HG03095 (cell line): ENCODE measurements around the gene MAD1L1.

Experiments used
- ATAC-seq: cut with Tn5 transposase; IDR thresholded peaks from one replicate; pipeline ENCODE4 v1.9.1; 2021; ENCODE audit warnings: moderate library complexity; ENCODE audit not compliant: unreplicated experiment

MAD1L1 gene

DNA sequence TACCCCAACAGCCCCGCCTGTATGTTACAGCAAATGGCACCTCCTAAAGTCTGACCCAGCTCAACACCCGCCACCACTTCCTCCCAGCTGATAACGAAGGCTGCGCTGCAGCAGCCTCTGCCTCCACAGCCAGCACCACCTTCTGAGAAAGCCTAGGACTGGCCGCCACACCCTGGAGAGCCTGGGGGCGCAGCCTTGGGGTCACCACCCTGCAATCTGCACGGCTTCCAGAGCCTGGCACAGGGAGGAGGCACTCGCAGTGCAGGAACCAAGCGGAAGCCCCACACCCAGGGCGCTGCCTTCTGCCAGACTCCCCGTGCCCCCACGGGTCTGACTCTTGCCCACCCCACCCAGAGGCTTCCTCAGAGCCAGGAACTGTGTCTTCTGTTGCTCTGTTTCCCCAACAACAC is 112.5 kb downstream of the MAD1L1 start:
- ATAC-seq = no peak

GRCh38 chr7:2118630-2119190 is 114.0 kb downstream of the MAD1L1 start:
- no peak for ATAC-seq

DNA sequence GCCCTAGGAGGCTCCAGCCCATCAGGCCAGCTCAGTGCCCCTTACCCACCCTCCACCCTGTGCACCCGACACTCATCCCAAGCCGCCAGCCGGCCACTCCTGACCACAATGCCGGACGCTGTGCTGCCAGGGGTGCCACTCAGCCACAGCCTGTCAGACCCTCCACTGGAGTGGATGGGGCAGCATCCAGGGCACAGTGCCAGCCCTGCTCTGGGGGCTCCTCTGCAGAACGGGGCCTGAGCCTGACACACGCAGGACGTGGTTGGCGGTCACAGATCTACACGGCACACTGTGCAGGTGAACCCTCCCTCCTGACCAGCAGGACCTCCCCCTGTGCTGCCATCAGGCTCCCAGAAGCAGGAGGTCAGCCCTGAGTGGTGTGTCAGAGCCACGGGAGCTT is 114.7 kb downstream of the MAD1L1 start:
- ATAC-seq = no peak

DNA sequence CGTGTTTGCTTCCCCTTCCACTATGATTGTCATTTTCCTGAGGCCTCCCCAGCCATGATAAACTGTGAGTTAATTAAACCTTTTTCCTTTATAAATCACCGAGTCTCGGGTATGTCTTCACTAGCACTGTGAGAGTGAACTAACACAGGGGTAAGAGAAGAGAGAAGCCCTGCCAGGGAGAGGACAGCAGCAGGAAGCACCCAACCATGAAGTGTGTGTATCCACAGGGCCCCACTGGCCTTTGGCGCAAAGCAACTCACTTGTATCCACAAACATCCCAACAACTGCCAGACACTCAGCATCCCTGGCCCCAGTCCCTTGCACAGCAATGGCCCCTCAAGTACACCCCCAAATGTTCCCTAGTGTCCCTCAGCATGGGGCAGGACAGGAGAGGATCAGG is 115.1 kb downstream of the MAD1L1 start:
- no peak for ATAC-seq

DNA sequence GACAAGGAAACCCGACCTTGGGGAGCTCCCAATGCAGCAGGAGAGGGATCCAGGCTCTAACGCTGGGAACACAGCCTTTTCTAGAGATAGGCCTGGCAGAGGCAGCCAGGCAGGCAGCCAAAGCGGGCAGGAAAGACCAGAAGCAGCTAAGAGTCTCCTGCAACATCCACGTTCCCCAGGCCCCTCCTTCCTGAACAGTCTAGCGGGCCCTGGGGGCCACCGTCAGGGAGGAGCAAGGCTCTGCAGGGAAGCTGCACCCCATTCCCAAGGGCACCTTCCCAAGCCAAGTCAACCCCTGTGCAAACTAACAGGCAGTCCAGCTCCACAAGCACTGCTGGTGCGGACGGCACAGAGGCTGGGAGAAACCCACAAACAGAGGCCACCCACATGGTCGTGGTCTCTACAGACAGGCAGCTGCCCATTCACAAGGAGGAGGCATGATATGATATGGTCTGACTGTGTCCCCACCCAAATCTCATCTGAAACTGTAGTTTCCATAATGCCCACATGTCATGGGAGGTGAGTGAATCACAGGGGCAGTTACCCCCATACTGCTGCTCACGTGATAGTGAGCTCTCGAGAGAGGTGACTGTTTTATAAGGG is 115.7 kb downstream of the MAD1L1 start:
- ATAC-seq = no peak

- ATAC-seq = no peak
Observed at GRCh38 chr7:2116448-2116810, 116.3 kb downstream of the MAD1L1 start.

GRCh38 chr7:2115760-2116447 is 116.8 kb downstream of the MAD1L1 start:
- no peak for ATAC-seq

- ATAC-seq = no peak
Observed at GRCh38 chr7:2114926-2115759, 117.6 kb downstream of the MAD1L1 start.

- ATAC-seq = no peak
Observed at GRCh38 chr7:2114052-2114451, 118.7 kb downstream of the MAD1L1 start.

GRCh38 chr7:2112261-2113198 is 120.2 kb downstream of the MAD1L1 start:
- ATAC-seq = no peak

- ATAC-seq = no peak
Observed at GRCh38 chr7:2111568-2111967, 121.2 kb downstream of the MAD1L1 start.

DNA sequence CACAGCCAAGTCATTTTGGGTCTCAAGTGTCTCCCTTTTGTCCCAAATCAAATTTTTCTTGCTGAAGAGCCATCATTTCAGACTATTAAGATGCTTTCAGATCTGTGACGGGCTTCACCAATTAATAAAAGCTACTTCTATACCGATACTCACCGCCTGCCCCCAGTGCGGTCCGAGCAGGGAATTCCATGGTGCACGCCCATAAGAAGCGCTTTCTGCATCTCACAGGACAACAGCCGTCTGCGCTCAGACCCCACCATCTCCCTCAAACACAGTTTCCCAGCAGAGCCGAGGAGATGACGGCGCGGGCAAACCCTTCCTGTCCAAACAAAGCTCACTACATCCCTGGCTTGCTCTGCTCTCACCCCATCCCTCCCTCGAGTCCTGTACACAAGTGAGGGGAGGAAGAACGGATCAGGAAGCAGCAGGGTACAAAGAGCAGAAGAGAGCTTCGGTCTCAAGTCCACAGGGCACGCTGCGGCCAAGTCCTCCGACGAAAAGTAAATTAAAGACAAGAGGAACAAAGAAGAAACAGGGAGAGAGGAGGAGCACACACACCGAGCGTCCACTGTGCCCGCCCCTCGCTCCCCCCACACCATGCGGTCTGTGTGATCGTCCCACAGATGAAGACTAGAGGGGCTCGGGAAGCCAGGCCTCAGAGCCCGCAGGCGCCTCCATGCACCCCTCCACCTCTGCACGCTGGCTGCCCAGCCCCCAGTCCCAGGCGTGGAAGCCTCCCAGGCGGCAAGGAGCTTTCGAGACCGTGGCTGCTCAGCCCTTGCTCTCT is 121.9 kb downstream of the MAD1L1 start:
- no peak for ATAC-seq

- no peak for ATAC-seq
Observed at GRCh38 chr7:2109936-2110609, 122.7 kb downstream of the MAD1L1 start.

- no peak for ATAC-seq
Observed at GRCh38 chr7:2109251-2109872, 123.4 kb downstream of the MAD1L1 start.

DNA sequence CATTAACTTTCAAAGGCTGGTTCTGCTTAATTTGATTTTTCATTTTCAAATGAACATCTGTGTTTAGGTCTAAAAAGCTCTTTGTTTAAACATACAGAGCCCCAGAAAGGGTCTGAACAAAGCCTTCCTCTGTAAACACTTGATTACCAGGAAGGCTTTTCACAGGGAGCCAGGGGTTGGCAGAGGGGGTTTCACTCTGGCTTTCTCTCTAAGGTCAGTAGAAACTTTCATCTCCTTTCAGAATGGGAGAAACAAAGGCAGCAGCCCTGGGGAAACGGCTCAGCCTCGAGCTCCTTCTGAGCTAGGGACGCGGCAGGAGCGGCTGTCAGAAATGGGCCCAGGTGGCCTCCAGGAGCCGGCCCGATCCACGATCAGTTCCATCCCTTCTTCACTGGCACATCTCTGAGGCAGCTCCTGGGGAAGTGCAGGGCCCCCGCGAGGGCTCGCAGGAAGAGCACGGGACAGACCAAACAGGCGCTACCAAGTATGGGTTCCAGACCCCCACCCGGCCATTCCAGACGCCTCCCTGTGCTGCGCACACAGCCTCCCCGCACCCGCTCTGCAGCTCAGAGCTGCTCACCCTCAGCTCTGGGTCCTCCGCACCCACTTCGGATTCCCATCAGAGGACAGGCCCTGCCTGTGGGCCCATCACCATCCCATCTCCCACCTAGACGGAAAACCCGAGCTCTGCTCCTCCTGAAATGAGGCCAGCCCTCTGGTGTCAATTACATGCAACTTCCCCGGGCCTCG is 124.1 kb downstream of the MAD1L1 start:
- no peak for ATAC-seq

DNA sequence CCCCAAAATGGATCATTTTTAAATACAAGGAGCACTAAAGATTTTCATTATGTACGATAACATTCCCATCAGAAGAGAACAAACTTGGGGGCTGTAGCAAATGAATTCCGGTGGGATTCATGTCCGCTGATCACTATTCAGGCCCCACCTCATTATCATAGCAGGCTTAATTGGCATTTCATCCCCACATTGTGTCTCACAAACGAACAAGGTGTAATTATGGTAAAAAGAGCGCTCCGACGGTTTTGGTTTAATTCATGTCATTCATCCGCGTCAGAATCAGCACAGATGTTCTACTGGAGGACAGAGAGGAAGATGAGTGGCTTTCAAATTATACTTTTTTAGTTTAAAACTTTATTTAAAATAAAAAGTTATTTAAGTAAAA is 124.7 kb downstream of the MAD1L1 start:
- ATAC-seq = no peak

- ATAC-seq = no peak
Observed at GRCh38 chr7:2107386-2108070, 125.2 kb downstream of the MAD1L1 start.

GRCh38 chr7:2106924-2107323 is 125.8 kb downstream of the MAD1L1 start:
- no peak for ATAC-seq
